ENCODE measurements around the gene RIMBP3B.
"Not testable (repeated sequence)": the region's sequence is repeated elsewhere in the genome, so short reads cannot be mapped to it uniquely, and the experiment has no call there.

- TF ChIP-seq, protein P1, sequence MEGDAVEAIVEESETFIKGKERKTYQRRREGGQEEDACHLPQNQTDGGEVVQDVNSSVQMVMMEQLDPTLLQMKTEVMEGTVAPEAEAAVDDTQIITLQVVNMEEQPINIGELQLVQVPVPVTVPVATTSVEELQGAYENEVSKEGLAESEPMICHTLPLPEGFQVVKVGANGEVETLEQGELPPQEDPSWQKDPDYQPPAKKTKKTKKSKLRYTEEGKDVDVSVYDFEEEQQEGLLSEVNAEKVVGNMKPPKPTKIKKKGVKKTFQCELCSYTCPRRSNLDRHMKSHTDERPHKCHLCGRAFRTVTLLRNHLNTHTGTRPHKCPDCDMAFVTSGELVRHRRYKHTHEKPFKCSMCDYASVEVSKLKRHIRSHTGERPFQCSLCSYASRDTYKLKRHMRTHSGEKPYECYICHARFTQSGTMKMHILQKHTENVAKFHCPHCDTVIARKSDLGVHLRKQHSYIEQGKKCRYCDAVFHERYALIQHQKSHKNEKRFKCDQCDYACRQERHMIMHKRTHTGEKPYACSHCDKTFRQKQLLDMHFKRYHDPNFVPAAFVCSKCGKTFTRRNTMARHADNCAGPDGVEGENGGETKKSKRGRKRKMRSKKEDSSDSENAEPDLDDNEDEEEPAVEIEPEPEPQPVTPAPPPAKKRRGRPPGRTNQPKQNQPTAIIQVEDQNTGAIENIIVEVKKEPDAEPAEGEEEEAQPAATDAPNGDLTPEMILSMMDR (IDR thresholded peaks at IDR 0.05; ENCODE audit: low read depth, low read length), result not testable (repeated sequence)
- not testable (repeated sequence) for TF ChIP-seq EZH2phosphoT487 (IDR thresholded peaks at IDR 0.05; ENCODE audit: low read depth)
Observed at GRCh38 chr22:21434378-21435233, 51.1 kb downstream of the RIMBP3B start.
